Measurements from ENCODE around the gene CDC42EP1. TPM values are rescaled to one million over a fixed set of nuclear protein-coding genes. Genes with fewer than 3 reads are reported as not detected.
A peak's percentile ranks its signal among the peaks of the same experiment; 100 is the strongest.
"Not testable (repeated sequence)": the region's sequence is repeated elsewhere in the genome, so short reads cannot be mapped to it uniquely, and the experiment has no call there.

Gene CDC42EP1
- total RNA-seq, 1 donor from 2014 or later = 0.94 TPM

GRCh38 chr22:37534445-37534844, 25.8 kb upstream of the CDC42EP1 start:
- no peak for DNase-seq

- DNase-seq = no peak
These were observed 25.1 kb upstream of the CDC42EP1 start for GRCh38 chr22:37535159-37535558.

GRCh38 chr22:37538590-37539357, 21.5 kb upstream of the CDC42EP1 start:
- DNase-seq = peak; percentile 86

DNA sequence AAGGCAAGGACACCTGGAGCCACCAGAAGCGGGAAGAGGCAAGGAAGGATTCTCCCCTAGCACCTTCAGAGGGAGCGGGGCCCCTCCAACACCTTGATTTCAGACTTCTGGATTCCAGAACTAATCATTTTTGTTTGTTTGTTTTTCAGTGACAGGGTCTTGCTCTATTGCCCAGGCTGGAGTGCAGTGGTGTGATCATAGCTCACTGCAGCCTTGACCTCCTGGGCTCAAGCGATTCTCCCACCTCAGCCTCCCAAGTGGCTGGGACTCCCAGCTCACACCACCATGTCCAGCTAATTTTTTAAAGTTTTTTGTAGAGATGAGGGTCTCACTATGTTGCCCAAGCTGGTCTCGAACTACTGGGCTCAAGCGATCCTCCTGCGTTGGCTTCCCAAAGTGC, 20.5 kb upstream of the CDC42EP1 start:
- not testable (repeated sequence) for DNase-seq

DNA sequence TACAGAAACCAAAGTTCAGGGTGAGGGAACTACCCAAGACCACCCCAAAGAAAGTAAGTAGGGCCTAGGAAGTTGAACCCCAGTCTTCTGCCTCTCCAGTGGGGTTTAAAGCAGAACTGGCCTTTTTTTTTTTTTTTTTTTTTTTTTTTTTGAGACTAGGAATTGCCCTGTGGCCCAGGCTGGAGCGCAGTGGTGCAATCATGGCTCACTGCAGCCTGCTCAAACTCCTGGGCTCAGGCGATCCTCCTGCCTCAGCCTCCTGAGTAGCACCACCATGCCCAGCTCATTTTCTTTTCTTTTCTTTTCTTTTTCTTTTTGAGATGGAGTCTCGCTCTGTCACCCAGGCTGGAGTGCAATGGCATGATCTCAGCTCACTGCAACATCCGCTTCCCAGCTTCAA, 17.9 kb upstream of the CDC42EP1 start:
- DNase-seq = not testable (repeated sequence)

- no peak for DNase-seq
These were observed 17.3 kb upstream of the CDC42EP1 start for GRCh38 chr22:37542959-37543358.

- DNase-seq = no peak
These were observed 15.2 kb upstream of the CDC42EP1 start for GRCh38 chr22:37544955-37545702.

DNA sequence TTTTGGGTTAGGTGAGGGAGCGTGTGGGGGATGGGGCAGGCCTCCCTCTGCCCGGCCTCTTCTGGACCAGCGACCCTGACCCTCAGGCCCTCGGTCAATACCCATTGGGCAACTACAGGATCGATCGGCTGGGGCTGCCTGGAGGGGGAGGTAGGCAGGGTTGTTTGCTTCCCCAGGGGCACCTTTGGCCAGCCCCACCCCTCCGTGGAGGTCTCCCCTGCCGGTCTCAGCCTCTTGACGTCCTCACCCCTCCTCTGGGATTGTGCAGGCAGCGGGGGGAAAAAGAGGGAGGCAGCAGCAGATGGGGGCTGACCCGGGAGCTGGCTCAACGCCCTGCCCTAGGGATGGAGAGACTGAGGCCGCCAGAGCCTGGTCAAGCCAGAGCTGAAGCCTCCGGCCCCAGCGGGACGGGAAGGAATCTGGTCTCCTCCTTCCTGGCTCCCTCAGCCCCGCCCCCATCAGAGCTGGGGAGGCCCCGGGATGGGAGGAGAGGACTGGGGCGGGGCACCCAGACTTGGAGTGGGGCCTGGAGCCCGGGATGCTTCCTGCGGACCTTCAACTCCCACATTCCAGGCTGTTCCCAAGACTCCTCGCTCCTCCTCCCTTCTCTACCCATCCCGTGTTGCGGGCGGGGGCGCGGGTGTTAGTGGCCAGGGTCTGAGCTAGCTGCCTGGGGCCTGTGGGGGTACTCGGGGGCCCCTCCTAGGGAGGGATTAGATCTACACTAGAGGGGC, 14.4 kb upstream of the CDC42EP1 start:
- no peak for DNase-seq

- peak; percentile 41 for DNase-seq
These were observed 13.6 kb upstream of the CDC42EP1 start for GRCh38 chr22:37546437-37547250.

GRCh38 chr22:37547251-37547741, 13.0 kb upstream of the CDC42EP1 start:
- DNase-seq = no peak

DNA sequence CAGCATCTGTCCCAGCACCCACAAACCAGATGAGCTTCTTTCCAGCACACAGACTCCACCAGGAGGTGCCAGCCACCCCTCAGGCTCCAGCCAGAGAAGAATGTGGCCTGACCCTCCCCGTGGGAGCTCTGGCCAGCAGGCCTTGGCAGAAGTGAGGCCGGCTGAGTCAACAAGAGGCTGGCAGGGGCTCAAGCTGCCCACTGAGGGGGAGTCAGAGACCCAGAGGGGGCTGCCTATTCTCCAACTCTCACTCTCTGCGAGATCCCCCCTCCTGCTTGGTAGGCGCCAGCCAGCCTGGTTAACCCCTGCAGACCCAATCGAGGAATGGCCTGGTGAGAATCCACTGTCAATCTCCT, 10.6 kb upstream of the CDC42EP1 start:
- DNase-seq = peak; percentile 54

DNA sequence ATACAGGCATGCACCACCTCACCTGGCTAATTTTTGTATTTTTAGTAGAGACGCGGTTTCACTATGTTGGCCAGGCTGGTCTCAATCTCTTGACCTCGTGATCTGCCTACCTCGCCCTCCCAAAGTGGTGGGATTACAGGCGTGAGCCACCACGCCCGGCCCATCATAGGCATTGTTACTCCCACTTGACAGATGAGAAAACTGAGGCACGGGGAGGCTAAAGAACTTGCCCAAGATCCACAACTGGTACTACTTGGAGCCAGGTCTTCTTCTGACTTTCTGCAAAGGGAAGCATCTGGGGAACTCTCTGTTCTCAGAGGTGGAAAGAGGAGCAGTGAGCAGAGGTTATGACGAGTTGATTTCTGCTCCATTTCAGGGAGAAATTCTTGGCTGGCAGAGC, 9.4 kb upstream of the CDC42EP1 start:
- not testable (repeated sequence) for DNase-seq

- no peak for DNase-seq
These were observed 8.3 kb upstream of the CDC42EP1 start for GRCh38 chr22:37551981-37552380.

- no peak for DNase-seq
These were observed 7.6 kb upstream of the CDC42EP1 start for GRCh38 chr22:37552524-37553163.

GRCh38 chr22:37553725-37554124, 6.6 kb upstream of the CDC42EP1 start:
- DNase-seq = no peak

DNA sequence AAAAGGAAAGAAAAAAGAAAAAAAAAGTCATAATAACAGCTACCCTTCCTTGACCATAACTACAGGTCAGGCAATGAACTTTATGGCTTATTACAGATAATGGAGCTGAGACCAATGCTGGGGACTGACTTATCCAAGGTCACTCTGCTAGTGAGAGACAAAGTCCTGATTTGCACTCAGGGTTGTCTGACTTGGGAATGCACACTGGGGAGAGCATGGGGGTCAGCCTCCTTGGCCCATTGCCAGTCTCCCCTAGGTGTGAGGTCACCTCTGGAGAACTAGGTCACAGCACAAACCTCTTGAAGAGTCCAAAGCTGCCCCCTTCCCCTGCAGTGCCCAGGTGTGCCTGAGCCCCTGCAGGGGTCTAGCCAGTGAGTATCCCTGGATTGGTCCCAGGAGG, 5.3 kb upstream of the CDC42EP1 start:
- no peak for DNase-seq

DNA sequence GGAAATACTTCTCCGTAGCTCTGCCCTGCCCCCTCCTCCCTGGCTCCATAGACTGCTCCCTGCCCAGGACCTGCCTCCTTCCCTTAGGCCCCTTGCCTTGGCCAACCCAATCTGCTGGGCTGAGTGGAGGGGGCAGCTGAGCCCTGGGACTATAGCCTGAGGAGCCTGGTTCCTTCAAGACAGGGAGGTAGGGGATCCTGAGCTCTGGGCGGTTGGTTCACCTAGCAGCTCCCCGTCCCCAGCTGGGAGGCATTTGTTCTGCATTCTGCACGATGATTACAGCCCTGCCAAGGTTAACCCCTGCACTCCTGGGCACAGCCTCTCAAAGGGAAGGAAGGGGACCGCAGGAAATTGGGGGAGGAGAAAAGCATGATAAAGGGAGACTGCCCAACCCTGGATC, 3.6 kb upstream of the CDC42EP1 start:
- no peak for DNase-seq

DNA sequence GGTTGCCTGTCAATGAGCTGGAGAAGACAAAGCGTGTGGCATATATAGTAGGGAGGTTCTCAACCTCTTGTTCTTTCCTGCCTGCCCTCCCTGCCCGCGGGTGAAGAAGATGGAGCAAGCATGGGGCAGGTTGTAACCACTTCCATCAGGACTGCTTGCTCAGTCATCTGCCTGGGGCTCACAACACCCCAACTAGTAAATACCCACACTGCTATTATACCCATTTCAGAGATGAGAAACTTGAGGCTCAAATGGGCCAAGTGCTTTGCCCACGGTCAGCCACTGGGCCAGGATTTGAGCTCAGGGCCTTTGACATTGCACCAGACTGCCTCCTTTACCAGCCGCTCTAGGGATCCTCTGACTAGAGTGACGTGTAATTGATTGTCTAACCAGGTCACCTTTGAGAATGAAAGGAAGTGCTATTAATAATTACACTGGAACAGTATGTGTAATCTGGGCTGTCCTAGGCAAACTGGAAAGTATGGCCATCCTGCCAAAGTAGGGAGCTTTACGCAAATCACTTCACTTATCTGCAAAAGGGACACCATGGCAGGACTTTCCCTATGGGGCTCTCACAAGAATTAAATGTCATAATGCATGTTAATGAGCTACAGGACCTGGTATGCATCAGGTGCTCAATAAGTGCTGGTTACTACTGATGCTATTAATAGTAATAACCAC, 2.8 kb upstream of the CDC42EP1 start:
- no peak for DNase-seq

DNA sequence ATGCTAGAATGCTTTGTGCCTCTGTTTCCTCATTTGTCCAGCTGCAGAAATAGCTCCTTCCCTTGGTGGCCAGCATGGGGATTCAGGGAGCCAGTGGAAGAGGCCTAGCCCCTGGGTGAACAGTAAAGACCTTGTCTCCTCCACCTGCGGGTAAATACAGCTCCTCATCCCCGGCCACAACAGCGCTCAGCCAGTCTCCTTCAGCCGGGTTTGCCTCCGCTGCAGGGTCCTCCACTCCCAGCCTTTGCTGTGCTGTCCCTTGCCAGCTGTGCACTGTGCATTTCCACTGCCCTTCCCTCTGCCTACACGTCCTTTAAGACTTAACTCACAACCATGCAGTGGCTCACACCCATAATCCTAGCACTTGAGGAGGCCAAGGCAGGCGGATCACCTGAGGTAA, 1.5 kb upstream of the CDC42EP1 start:
- no peak for DNase-seq

DNA sequence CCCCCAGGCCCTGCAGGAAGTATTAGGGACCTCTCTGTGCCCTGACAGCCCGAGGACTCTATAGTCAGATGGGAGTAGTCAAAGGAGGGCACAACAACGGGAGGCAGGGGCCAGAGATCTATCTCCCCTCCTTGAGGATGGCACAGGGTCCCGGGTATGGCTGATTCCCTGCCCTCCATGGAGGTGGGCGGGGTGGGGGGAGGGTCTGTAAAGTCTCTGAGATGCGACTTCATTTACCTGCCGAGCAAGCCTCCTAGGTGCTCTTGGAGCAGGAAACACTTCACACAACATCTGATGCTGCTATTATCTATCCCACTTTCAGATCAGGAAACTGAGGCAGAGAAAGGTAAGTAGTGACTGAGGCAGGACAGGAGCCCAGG, 769 bp upstream of the CDC42EP1 start:
- no peak for DNase-seq

DNA sequence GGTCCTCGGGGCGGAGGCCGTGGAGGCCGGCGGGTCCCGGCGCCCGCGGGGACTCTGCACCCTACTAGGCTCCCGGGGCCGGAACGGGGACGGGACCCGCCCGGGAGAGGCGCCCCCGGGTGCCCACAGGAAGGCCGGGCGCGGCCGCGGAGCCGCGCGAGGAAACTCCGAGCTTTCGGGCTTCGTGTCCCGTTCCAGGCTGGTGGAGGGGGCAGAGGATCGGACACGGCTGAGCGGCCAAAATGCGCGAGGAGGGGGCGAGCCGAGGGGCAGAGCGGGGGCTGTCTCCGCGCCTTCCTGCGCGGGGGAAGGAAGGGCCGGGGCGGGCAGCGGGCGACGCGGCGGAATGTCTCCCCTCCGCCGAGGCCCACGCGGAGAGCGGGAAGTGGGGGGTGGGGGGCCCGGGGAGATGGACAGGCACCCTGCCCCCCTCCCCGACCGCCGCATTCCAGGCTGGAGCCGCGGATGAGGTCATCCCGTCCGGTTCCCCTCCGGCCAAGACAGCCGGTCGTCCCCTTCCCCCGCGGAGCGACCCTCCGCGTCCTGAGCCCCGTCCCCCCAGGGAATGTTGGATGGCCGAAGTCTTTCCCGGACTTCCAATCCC, 430 bp downstream of the CDC42EP1 start:
- DNase-seq = no peak
